A549 (cell line): ENCODE data around the gene CETP.

Experiments used
- JUN ChIP-seq, 2 experiments: fragments of >200 bp; sonication (Bioruptor Twin); formaldehyde crosslinking; IDR thresholded peaks; 2 replicates in 1 of 2; 3 replicates in 1 of 2; pipeline ENCODE4 v1.6.1; 2016 to 2017
- PHF8 ChIP-seq: fragments of 200-600 bp; sonication (generic); IDR thresholded peaks from 2 replicates; pipeline ENCODE4 v1.6.1; 2016; ENCODE audit warnings: low read depth, mild to moderate bottlenecking, antibody characterized with exemption, moderate library complexity, borderline replicate concordance
- POLR2A ChIP-seq: IDR thresholded peaks from 2 replicates; pipeline ENCODE4 v1.6.1; 2012; ENCODE audit warnings: mild to moderate bottlenecking, low read length
- POLR2AphosphoS2 ChIP-seq: conservative IDR thresholded peaks from 2 replicates; pipeline ENCODE4 v1.6.1; 2012; ENCODE audit warnings: low read length, improper control_type of control experiment, inconsistent platforms
- RARB ChIP-seq: fragments of 250-450 bp; sonication (Bioruptor Pico); IDR thresholded peaks from 2 replicates; pipeline ENCODE4 v1.8.0; 2021; ENCODE audit warnings: mild to moderate bottlenecking, moderate library complexity
- RCOR1 ChIP-seq: fragments of 150-350 bp; IDR thresholded peaks from 2 replicates; pipeline ENCODE4 v1.6.1; 2014; ENCODE audit warnings: antibody characterized with exemption, low read length, low read depth
- SMC3 ChIP-seq: fragments of >200 bp; sonication (Bioruptor Twin); formaldehyde crosslinking; IDR thresholded peaks from 3 replicates; pipeline ENCODE4 v1.6.1; 2018; ENCODE audit warnings: inconsistent platforms
- ZFP36 ChIP-seq: fragments of 450-650 bp; IDR thresholded peaks from 2 replicates; pipeline ENCODE4 v1.6.1; 2014; ENCODE audit warnings: borderline replicate concordance; ENCODE audit not compliant: partially characterized antibody
- TF ChIP-seq, protein P1 (sequence below): fragments of >200 bp; sonication (Bioruptor Twin); formaldehyde crosslinking; IDR thresholded peaks from 3 replicates; pipeline ENCODE4 v1.5.1; 2016
- TF ChIP-seq, protein P2 (sequence below): IDR thresholded peaks from 2 replicates; pipeline ENCODE4 v1.6.1; 2012
- TF ChIP-seq, protein P3 (sequence below): fragments of >200 bp; sonication (Bioruptor Twin); formaldehyde crosslinking; IDR thresholded peaks from 3 replicates; pipeline ENCODE4 v1.6.1; 2016
- TF ChIP-seq, protein P4 (sequence below): IDR thresholded peaks from 2 replicates; pipeline ENCODE4 v1.6.1; 2012
- TF ChIP-seq, protein P5 (sequence below): fragments of 200-600 bp; sonication (generic); IDR thresholded peaks from 2 replicates; pipeline ENCODE4 v1.6.1; 2016; ENCODE audit warnings: antibody characterized with exemption, mild to moderate bottlenecking, moderate library complexity

DNA sequence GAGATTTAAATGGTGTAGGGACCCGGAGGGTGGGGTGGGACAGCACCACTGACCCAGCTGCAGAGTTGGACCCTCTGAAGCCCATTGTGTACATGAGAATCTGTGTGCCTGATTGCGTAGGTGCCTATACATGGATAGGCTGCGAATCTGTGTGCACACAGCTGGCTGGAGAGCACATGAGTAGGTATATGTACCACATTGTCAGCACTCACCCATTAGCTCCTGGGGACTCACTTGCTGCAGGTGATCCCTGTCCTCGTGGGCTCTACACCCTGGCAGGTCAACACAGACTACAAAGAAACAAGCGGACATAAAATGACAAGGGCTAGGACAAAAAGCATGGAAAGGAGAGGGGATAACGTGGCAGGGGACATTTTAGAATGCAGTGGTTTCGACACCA is 11.3 kb upstream of the CETP start:
- TF ChIP-seq JUN (IDR thresholded peaks at IDR 0.05) (no peak), RCOR1 (no peak), ZFP36 (no peak), SMC3 (no peak), POLR2A (no peak), RARB (CRISPR knock-in tag) (no peak), POLR2AphosphoS2 (no peak), PHF8 (no peak)
- TF ChIP-seq, protein P1, sequence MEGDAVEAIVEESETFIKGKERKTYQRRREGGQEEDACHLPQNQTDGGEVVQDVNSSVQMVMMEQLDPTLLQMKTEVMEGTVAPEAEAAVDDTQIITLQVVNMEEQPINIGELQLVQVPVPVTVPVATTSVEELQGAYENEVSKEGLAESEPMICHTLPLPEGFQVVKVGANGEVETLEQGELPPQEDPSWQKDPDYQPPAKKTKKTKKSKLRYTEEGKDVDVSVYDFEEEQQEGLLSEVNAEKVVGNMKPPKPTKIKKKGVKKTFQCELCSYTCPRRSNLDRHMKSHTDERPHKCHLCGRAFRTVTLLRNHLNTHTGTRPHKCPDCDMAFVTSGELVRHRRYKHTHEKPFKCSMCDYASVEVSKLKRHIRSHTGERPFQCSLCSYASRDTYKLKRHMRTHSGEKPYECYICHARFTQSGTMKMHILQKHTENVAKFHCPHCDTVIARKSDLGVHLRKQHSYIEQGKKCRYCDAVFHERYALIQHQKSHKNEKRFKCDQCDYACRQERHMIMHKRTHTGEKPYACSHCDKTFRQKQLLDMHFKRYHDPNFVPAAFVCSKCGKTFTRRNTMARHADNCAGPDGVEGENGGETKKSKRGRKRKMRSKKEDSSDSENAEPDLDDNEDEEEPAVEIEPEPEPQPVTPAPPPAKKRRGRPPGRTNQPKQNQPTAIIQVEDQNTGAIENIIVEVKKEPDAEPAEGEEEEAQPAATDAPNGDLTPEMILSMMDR: no peak
- TF ChIP-seq, protein P2, sequence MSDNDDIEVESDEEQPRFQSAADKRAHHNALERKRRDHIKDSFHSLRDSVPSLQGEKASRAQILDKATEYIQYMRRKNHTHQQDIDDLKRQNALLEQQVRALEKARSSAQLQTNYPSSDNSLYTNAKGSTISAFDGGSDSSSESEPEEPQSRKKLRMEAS: no peak
- TF ChIP-seq, protein P3, sequence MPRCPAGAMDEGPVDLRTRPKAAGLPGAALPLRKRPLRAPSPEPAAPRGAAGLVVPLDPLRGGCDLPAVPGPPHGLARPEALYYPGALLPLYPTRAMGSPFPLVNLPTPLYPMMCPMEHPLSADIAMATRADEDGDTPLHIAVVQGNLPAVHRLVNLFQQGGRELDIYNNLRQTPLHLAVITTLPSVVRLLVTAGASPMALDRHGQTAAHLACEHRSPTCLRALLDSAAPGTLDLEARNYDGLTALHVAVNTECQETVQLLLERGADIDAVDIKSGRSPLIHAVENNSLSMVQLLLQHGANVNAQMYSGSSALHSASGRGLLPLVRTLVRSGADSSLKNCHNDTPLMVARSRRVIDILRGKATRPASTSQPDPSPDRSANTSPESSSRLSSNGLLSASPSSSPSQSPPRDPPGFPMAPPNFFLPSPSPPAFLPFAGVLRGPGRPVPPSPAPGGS: no peak
- TF ChIP-seq, protein P4, sequence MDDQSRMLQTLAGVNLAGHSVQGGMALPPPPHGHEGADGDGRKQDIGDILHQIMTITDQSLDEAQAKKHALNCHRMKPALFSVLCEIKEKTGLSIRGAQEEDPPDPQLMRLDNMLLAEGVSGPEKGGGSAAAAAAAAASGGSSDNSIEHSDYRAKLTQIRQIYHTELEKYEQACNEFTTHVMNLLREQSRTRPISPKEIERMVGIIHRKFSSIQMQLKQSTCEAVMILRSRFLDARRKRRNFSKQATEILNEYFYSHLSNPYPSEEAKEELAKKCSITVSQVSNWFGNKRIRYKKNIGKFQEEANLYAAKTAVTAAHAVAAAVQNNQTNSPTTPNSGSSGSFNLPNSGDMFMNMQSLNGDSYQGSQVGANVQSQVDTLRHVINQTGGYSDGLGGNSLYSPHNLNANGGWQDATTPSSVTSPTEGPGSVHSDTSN: no peak
- TF ChIP-seq, protein P5, sequence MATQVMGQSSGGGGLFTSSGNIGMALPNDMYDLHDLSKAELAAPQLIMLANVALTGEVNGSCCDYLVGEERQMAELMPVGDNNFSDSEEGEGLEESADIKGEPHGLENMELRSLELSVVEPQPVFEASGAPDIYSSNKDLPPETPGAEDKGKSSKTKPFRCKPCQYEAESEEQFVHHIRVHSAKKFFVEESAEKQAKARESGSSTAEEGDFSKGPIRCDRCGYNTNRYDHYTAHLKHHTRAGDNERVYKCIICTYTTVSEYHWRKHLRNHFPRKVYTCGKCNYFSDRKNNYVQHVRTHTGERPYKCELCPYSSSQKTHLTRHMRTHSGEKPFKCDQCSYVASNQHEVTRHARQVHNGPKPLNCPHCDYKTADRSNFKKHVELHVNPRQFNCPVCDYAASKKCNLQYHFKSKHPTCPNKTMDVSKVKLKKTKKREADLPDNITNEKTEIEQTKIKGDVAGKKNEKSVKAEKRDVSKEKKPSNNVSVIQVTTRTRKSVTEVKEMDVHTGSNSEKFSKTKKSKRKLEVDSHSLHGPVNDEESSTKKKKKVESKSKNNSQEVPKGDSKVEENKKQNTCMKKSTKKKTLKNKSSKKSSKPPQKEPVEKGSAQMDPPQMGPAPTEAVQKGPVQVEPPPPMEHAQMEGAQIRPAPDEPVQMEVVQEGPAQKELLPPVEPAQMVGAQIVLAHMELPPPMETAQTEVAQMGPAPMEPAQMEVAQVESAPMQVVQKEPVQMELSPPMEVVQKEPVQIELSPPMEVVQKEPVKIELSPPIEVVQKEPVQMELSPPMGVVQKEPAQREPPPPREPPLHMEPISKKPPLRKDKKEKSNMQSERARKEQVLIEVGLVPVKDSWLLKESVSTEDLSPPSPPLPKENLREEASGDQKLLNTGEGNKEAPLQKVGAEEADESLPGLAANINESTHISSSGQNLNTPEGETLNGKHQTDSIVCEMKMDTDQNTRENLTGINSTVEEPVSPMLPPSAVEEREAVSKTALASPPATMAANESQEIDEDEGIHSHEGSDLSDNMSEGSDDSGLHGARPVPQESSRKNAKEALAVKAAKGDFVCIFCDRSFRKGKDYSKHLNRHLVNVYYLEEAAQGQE: no peak
